Measurements from ENCODE around the gene PAPOLB.

Gene PAPOLB

DNA sequence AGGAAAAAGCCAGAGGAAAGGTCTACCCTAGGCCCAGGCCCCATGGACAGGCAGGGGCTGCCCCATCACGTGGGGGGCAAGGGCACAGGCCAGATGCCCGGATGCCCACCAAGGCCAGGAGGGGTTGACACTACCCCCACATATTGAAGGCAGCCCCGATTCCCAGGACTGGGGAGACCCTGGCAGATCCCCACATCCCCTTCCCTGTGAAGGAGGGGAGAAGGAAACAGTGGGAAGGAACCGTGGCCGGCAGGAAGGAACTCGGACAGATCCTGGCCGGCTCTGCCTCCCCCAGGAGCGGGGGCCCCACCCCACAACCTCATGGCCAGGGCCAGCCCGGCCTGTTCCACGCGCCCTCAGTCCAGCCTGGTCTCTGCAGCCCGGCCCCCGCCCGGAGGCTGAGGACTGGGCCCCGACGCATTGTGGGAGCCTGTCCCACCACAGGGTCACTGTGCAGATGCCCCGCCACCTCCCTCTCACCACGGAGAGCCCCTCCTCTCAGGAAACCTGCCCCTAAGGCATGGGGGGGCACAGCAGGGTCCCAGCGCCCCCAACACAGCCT lies 41.3 kb downstream of the PAPOLB start:
- no peak for DNase-seq

DNA sequence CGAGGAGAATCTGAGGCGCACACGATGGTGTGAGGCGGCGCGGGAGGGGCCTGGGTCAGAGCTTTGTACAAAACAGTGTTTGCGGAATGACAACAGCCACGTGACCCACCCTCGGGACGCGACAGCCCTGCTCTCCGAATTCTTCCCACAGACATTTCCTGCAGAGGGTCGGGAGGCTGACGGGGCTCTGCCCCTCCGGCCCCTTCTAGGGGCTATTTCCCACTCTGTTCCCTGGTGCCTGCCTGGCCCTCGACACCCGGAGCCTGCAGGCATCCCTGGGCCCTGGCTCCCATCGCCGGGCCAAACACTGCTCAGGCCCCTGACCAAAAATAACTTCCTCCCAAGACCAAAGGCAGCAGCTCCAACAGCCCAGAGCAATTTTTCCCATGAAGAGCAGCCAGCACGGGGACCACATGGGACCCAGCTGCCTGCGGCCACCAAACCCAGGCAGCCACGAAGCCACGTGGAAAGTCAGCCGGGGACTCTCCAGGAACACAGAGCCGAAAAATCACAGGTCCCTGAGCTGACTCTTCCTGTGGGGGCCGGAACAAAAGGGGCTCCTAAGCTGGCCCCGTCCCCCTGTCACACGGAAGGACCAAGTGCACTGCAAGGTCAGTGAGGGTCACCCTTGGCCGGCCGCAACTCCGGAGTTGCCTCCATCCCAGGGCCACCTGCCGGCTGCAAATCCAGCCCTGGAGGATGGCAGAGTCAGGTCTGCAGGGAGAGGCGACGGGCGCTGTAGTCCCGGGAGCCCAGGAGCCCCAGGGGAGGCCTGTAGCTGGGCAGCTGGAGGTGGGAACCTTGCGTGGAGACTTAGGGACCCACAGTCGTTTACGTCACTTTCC lies 42.0 kb downstream of the PAPOLB start:
- no peak for DNase-seq

DNA sequence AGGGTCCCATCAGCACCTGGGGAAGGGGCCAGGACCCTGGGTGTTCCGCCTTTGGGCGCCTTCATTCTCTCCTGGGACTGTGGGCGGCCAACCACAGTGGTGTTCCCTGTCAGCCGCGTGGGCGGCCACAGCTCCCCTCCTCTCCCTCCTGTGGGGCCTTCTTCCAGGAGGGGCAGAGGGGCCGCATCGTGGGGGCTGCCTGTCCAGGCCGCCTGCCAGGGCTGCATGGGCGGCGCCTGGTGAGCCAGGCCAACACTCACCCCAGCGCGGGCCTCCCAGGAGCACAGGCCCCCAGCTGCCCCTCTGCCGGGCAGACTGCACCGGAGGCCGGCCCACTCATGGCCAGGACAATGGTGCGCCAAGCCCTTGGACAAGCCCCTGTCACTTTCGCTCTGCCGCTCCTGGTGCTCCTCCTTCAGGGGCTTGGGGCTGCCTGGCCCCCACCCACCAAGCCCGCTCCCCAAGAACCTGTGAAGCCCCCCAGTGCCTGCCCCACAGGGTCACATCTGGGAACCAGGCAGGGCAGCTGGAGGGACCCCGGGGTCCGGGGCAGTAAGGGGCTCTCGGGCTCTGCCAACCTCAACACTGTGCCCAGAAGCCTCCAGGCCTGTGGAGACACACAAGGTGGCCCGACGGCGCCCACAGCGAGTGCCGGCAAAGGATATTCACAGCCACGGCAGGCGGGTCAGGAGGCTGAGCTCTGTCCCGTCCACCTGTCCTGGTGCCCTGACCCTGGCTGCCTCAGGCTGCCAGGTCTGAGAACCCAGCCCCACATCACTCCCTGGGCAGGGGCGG lies 43.6 kb downstream of the PAPOLB start:
- DNase-seq = no peak

DNA sequence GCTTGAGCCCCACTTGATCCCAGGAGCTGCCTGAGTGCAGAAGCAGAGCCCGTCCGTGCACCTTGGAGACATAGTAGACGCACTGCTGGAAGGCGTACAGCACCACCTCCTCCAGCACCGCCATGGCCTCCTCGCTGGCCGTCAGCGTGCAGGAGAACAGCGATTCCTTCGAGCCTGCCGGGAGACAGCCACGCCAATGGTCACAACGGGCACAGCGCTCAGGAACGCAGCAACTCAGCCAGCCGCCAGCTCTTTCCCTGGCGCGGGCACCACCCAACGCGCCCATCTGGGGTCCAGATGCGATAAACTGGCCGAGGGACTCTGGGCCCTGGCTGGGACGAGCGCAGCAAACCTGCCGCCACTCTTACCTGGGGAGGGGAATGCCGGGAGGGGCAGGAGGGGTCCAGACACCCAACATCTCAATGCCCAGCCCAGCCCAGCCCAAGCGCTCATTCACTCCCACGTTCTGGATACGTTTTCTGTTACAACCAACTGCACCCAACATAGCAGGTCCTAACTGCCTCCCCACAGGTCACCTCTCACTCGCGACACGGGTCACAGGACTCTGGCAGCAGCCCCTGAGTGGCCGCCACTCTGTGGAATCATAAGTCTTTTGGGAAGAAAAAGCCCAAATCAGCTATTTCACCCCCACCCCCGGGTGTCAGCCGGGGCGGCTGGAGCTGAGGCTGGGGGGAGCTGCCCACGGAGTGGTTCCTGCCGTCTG lies 44.5 kb downstream of the PAPOLB start:
- DNase-seq = no peak

DNA sequence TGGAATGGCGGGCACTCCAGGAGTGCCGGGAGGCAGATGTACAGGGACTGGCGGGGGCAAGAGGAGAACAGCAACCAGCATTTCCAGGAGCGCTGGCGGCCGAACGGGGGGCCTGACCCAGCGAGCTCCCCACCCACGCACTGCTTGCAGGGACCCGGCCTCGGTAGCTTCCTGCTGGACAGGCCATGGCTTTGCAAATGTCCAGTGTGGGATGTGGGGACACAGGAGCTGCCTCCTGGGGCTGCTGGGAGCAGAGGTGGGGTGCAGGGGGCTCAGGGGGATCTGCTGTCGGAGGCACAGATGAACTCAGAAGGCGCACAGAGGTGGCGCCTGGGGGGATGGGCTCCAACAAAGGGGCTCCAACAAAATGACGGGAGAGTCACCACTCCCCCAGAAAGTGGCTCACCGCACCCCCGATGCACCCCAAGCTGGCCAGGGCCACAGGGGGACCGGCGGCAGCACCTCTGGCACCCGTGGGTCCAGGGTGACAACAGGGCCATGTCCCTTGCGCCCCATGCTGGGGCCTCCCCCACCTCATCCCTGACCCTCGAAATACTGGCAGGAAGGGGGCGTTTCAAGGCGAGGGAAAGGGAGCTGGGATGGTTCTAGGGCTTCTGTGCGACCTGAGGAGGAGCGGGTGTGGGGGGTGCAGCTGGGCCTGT lies 45.3 kb downstream of the PAPOLB start:
- DNase-seq = no peak

DNA sequence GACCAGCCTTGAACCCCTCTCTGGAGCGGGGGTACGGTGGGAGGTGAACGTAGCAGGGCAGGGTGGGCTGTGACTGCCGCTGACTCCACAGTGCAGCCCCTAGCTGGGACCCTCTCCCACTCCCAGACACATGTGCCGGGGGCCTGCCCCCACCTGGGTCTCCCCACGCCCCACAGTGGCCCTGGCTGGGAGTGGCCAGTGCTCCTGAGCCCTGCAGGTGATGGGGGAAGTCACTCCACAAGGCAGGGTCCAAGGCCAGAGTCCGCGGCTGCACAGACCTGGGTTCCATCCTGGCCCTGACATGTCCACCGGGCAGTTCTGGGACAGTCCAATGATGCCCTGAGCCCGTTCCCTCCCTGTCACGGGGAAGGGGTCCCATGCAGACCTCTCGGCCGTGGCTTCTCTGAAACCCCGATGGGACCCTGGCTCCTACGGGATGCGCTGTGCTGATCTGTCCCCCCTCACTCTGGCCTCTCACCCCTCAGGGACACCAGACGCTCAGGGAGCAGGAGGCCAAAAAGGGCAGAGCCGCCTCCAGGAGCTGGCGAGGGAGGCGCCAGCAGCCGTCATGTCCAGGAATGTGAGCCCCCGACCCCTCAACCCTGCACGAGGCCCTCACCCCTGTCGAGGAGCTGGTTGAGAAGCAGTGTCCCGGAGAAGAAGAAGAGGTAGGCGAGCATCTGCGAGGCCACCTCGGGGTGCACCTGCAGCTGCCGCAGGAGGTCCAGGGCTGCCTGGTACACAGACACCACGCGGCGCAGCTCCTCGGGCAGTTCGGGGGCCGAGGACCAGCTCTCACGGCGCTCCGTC lies 46.0 kb downstream of the PAPOLB start:
- no peak for DNase-seq

DNA sequence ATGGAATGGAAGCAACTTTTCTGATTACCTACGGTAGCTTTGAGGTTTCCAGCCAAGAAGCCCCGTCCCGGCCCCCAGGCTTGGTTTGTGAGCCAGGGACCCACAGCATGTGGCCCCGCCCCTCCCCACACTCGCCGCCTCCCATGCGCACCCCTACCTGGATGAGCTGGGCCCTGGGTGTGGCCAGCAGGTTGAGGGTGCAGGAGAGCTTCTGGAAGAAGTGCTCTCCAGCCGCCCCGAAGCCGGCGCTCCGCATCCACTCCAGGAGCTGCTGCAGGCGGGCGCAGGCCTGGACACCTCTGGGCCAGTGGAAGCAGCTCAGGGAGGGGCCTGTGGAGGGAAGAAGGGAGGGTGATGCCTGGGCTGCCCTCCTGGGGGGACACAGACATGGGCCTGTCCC lies 46.7 kb downstream of the PAPOLB start:
- no peak for DNase-seq

DNA sequence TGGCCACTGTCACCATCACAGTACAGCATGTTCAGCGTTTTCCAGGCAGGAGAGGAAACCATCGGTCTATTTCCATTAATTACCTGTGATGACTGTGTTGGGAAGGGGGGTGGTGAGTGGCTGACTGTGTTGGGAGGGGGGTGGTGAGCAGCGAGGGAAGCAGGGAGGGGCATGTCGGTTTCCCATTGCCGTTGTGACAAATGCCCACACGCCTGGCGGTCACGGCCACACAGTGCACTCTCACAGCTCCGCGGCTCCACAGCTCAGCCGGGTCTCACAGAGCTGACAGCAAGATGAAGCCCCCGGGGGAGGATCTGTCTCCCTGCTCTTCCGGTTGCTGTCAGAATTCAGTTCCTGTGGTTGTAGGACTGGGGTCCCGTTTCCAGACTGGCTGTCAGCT lies 47.4 kb downstream of the PAPOLB start:
- DNase-seq = no peak

DNA sequence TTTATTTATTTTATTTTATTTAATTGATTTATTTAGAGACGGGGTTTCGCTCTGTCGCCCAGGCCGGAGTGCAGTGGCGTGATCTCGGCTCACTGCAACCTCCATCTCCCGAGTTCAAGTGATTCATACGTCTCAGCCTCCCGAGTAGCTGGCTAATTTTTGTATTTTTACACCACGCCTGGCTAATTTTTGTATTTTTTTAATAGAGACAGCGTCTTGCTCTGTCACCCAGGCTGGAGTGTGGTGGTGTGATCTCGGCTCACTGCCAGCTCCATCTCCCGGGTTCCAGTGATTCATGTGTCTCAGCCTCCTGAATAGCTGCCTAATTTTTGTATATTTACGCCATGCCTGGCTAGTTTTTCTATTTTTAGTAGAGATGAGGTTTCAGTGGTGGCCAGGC lies 52.2 kb downstream of the PAPOLB start:
- no peak for DNase-seq

DNA sequence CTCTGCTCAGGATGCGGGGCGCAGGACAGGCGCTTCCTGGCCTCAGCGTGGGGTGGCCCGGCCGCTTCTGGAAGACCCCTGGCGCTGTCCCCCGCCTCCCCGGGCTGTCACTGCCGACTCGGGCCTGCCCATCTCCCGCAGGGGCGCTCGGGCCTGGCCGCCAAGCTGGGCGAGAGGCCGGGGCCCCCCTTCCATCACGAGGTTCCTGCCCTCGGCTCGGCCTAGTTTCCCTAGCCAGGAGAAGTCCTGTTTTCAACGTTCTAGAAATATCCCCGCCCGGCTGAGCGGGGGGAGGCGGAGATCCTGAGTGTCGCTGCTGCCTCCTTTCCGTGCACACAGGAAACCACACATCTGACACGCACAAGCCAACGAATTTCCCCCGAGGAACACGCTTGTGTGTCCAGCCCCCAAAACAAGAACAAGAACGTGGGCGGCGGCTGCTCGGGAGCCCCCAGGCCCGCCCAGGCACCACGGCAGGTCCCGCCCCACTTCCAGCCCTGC lies 52.7 kb downstream of the PAPOLB start:
- no peak for DNase-seq

DNA sequence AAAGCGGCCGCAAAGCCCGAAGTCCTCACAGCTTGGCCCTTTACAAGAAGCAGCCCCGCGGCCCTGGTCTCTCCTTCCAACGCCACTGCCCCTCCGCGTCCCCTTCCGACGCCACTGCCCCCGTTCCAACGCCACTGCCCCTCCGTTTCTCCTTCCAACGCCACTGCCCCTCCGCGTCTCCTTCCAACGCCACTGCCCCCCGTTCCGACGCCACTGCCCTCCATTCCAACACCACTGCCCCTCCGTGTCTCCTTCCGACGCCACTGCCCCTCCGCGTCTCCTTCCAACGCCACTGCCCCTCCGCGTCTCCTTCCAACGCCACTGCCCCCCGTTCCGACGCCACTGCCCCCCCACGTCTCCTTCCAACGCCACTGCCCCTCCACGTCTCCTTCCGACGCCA lies 53.3 kb downstream of the PAPOLB start:
- no peak for DNase-seq

DNA sequence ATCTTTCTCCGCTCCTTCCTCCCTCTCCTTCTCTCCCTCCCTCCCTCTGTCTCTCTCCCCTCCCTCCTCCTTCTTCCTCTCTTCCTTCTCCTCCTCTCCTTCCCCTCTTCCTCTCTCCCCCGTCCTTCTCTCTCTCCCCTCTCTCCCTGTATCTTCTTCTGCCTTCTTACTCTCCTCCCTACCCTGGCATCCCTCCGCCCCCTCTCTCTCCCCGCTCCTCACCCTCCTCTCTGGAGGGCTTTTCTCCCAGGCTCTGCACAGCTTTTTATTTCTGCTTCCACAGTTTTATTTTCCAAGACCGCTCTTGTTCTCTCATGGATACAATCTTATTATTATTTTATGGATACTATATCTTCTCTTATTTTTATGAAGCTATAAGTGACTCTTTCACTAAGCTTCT lies 53.8 kb downstream of the PAPOLB start:
- DNase-seq = no peak

Measured in NCI-H1694 treated with DMSO at 0.1 percent for 48 hours (cell line).